Neural progenitor cell (in vitro differentiated cells): ENCODE data around the gene ZDHHC13.

Source experiments
- CTCF ChIP-seq: fragments of 200-600 bp; sonication (generic); IDR thresholded peaks from 2 replicates; pipeline ENCODE4 v1.5.1; 2017; ENCODE audit warnings: antibody characterized with exemption, mild to moderate bottlenecking
- EZH2 ChIP-seq: fragments of 200-600 bp; sonication (generic); IDR thresholded peaks from 2 replicates; pipeline ENCODE4 v1.6.1; 2017; ENCODE audit warnings: antibody characterized with exemption, mild to moderate bottlenecking, moderate library complexity
- EZH2phosphoT487 ChIP-seq: fragments of 200-600 bp; sonication (generic); IDR thresholded peaks from 2 replicates; pipeline ENCODE4 v1.6.1; 2017; ENCODE audit warnings: antibody characterized with exemption

- TF ChIP-seq EZH2 = no peak
- no peak for TF ChIP-seq CTCF
- no peak for TF ChIP-seq EZH2phosphoT487
These were observed 41.3 kb upstream of the ZDHHC13 start for GRCh38 chr11:19075636-19076035.
